Thoracic aorta (tissue), 2 donors: ENCODE measurements around the gene DUSP1. TPM values are rescaled to one million over a fixed set of nuclear protein-coding genes. Genes with fewer than 3 reads are reported as not detected.

Source experiments
- ATAC-seq: fragments of 150-250 bp; one replicate; pipeline ENCODE4 v1.8.0; 2017; ENCODE audit warnings: low read depth; ENCODE audit not compliant: insufficient number of reproducible peaks, low FRiP score
- DNase-seq: peaks from one replicate; pipeline ENCODE4 v3.0.0-alpha.2; 2020; ENCODE audit warnings: low spot score
- H3K27ac ChIP-seq, 2 donors: fragments of 200-600 bp; sonication (generic); 1 replicate in 1 of 2; 2 replicates in 1 of 2; pipeline ENCODE4 v1.5.1; 2016; ENCODE audit warnings: mild to moderate bottlenecking in 2 of 2, moderate library complexity in 2 of 2
- H3K27me3 ChIP-seq: fragments of 200-600 bp; sonication (generic); replicated peaks from 2 replicates; pipeline ENCODE4 v1.6.0; 2016; ENCODE audit warnings: mild to moderate bottlenecking; ENCODE audit not compliant: insufficient read depth
- H3K36me3 ChIP-seq: fragments of 200-600 bp; sonication (generic); one replicate; pipeline ENCODE4 v1.5.1; 2016
- H3K4me1 ChIP-seq, 2 donors: fragments of 200-600 bp; sonication (generic); 1 replicate in 1 of 2; 2 replicates in 1 of 2; pipeline versions ENCODE4 v1.5.1 to v1.6.0; 2016; ENCODE audit warnings: low read depth in 2 of 2, mild to moderate bottlenecking in 1 of 2; ENCODE audit not compliant: control insufficient read depth in 1 of 2
- H3K4me3 ChIP-seq: fragments of 200-600 bp; sonication (generic); 2 replicates; pipeline ENCODE4 v1.5.1; 2016; ENCODE audit warnings: mild to moderate bottlenecking
- H3K9me3 ChIP-seq: fragments of 200-600 bp; sonication (generic); 2 replicates; pipeline ENCODE4 v1.5.1; 2016
- total RNA-seq, 2 donors: library from RNA; depleted of rRNA; stranded (reverse); fragments of >200 nt; gene quantifications; one replicate each; pipeline versions ENCODE4 v1.1.0 to v1.2.3, GENCODE V29; 2016
- TF ChIP-seq, protein P1 (sequence below): fragments of 200-600 bp; sonication (generic); IDR thresholded peaks from one replicate; pipeline ENCODE4 v1.5.1; 2019; ENCODE audit warnings: antibody characterized with exemption

Gene DUSP1
- total RNA-seq, 2 donors from 2014 or later, result 813 to 3,699 TPM

DNA sequence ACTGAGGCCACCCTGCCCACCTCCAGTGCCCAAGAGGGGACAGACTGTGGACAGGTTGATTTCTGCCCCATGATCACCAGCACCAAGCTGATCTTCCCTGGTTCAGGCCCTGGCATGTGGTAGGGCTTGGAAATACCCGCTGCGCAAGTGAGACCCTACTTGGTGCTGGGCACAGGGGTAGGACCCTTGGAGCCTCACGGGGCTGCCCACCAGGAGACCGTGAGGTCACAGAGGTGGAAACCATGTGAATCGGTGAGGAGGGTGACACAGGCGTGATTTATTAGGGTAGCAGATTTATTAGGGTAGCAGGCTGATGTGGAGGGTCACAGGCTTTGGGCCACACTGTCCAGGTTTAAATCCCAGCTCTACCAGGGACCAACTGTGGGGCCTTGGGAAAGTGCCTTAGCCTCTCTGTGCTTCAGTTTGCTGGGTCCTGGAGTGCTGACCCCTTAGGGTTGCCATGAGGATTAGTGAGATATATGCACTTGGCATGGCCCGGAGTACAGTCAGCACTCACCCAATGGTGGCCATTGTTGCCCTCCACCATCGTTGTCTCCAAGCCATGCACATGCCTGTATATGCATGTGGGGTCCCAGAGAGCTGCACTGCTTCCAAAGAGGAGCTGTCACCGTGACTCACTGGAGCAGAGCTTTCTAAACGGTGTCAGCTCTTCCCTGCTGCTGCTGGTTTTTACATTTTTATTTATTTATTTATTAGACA lies 20.9 kb upstream of the DUSP1 start:
- Histone ChIP-seq H3K9me3 (no peaks in the 10 kb centered on the region), H3K27ac (peak overlapping the region; percentile 95 to 96), H3K27me3 (no peaks in the 10 kb centered on the region), H3K4me1 (peaks cover 38 to 88% of the 10 kb centered on the region in 2 donors), H3K4me3 (no peak overlapping the region), H3K36me3 (no peaks in the 10 kb centered on the region)
- ATAC-seq, result no peak
- no peak for DNase-seq
- TF ChIP-seq, protein P1, sequence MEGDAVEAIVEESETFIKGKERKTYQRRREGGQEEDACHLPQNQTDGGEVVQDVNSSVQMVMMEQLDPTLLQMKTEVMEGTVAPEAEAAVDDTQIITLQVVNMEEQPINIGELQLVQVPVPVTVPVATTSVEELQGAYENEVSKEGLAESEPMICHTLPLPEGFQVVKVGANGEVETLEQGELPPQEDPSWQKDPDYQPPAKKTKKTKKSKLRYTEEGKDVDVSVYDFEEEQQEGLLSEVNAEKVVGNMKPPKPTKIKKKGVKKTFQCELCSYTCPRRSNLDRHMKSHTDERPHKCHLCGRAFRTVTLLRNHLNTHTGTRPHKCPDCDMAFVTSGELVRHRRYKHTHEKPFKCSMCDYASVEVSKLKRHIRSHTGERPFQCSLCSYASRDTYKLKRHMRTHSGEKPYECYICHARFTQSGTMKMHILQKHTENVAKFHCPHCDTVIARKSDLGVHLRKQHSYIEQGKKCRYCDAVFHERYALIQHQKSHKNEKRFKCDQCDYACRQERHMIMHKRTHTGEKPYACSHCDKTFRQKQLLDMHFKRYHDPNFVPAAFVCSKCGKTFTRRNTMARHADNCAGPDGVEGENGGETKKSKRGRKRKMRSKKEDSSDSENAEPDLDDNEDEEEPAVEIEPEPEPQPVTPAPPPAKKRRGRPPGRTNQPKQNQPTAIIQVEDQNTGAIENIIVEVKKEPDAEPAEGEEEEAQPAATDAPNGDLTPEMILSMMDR, result no peak

DNA sequence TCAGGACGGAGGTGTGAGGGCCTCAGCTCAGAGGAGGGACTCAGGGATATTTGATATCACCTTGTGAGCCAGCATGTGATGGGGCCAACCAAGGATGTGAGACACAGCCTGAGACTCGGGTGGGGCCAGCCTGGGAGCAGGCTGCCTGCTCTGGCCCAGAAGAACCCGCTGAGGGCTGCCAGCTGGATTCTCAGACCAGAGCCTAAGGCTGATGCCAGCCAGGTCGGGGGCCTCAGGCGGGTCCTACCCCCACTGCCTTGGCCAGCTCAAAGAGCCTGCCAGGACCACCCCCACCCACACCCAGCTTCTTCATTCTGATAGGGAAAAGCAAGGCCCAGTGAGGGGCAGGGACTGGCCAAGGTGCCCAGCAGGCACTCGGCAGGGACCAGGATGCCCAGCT lies 20.3 kb upstream of the DUSP1 start:
- no peaks in the 10 kb centered on the region for H3K27me3 ChIP-seq
- DNase-seq, result no peak
- TF ChIP-seq, protein P1, result no peak
- peaks cover 38 to 82% of the 10 kb centered on the region in 2 donors for H3K4me1 ChIP-seq
- H3K27ac ChIP-seq, result peak overlapping the region; percentile 95 to 96
- no peak overlapping the region for H3K4me3 ChIP-seq
- no peak for ATAC-seq
- no peaks in the 10 kb centered on the region for H3K9me3 ChIP-seq
- H3K36me3 ChIP-seq, result no peaks in the 10 kb centered on the region

DNA sequence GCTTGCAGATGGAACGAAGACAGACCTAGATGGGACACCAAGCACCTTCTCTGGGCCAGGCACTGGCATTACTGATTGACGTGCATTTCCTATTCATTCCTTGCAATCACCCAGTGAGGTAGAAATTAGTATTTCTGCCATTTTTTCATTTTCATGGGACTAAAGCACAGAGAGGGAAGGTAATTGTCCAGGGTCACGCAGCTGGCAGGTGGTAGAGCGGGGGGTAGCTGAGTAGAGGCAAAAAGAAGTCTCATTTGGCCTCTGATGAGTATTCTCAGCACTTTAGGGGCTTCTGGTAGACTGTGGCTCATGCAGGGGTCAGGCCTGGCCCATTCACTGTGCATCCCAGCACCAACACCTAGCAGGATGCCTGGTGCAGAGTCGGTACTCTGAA lies 19.5 kb upstream of the DUSP1 start:
- ATAC-seq (no peak), DNase-seq (no peak)
- Histone ChIP-seq H3K4me1 (peaks cover 32 to 74% of the 10 kb centered on the region in 2 donors), H3K4me3 (no peak overlapping the region), H3K27ac (peak overlapping the region; percentile 74 to 96), H3K36me3 (no peaks in the 10 kb centered on the region), H3K27me3 (no peaks in the 10 kb centered on the region), H3K9me3 (no peaks in the 10 kb centered on the region)
- TF ChIP-seq, protein P1, result no peak

- H3K4me1 ChIP-seq, result peaks cover 32 to 71% of the 10 kb centered on the region in 2 donors
- no peak for DNase-seq
Measured at GRCh38 chr5:172789687-172790495, 18.9 kb upstream of the DUSP1 start.

More at GRCh38 chr5:172789687-172790495, 18.9 kb upstream of the DUSP1 start:
- no peak for ATAC-seq
- H3K36me3 ChIP-seq, result no peaks in the 10 kb centered on the region
- H3K4me3 ChIP-seq, result no peak overlapping the region
- H3K9me3 ChIP-seq, result no peaks in the 10 kb centered on the region
- H3K27me3 ChIP-seq, result no peaks in the 10 kb centered on the region
- TF ChIP-seq, protein P1, result no peak
- H3K27ac ChIP-seq, result peak overlapping the region; percentile 74 to 96
